ENCODE results near the gene ATXN1. TPM values are rescaled to one million over a fixed set of nuclear protein-coding genes. Genes with fewer than 3 reads are reported as not detected.
A peak's percentile ranks its signal among the peaks of the same experiment; 100 is the strongest.

ATXN1 gene
- total and polyA plus RNA-seq, 2 of the 13 experiments (the other 11 are each of a cell fraction or from before 2014, with no cell fraction given), result 20.7 to 39.5 TPM

DNA sequence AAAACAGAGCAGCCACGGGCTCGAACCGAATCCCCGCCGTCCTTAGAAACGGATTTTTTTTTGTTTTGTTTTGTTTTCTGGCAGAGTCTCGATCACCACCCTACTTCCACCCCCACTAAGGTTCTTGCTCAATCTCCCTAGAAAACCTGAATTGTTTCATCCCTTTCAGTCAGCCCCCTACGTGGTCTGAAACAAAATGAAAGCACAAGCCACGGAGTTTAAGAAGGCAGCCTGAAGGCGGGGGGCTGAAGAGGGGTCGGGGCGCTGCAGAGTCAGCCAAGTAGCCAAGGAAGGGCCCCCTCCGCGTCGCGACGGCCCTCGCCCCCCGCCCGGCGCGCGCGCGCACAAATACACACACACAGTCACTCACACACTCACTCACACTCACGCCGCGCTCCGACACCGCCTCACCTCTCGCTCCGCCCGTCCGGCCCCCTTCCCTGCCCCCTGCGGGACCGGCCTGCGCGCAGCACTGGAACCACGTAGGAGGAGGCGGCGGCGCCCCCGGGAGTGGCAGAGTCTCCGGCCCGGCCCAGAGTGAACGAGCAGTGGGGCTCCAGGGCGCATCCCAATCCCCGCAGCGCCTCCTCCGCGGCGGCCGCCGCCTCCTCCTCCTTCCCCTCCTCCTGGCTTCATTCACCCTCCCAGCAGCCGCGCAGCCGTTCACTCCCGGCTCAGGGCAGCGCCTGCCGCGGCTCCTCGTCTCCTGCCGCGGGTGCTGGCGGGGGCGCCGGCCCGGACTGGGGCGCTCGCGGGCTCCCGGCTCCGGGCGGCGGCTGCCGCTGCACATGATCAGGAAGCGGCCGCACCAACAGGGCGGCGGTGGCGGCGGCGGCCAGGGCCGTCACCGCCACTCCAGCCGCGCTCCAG is 1.4 kb downstream of the ATXN1 start (continued):
- TF ChIP-seq, protein P1, sequence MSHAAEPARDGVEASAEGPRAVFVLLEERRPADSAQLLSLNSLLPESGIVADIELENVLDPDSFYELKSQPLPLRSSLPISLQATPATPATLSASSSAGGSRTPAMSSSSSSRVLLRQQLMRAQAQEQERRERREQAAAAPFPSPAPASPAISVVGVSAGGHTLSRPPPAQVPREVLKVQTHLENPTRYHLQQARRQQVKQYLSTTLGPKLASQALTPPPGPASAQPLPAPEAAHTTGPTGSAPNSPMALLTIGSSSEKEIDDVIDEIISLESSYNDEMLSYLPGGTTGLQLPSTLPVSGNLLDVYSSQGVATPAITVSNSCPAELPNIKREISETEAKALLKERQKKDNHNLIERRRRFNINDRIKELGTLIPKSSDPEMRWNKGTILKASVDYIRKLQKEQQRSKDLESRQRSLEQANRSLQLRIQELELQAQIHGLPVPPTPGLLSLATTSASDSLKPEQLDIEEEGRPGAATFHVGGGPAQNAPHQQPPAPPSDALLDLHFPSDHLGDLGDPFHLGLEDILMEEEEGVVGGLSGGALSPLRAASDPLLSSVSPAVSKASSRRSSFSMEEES (CRISPR knock-in tag; IDR thresholded peaks at IDR 0.05), result 0 out of 2 replicates have a peak, but pooled peaks have one; percentile 49
- no peak for TF ChIP-seq PRPF4 (IDR thresholded peaks at IDR 0.05; ENCODE audit: low read depth, low read length, poor library complexity, severe bottlenecking)
- no peak; the same call in 1 of the 2 replicates for TF ChIP-seq ZNF75D (CRISPR knock-in tag; IDR thresholded peaks at IDR 0.05; ENCODE audit: borderline replicate concordance)
- TF ChIP-seq, protein P2, sequence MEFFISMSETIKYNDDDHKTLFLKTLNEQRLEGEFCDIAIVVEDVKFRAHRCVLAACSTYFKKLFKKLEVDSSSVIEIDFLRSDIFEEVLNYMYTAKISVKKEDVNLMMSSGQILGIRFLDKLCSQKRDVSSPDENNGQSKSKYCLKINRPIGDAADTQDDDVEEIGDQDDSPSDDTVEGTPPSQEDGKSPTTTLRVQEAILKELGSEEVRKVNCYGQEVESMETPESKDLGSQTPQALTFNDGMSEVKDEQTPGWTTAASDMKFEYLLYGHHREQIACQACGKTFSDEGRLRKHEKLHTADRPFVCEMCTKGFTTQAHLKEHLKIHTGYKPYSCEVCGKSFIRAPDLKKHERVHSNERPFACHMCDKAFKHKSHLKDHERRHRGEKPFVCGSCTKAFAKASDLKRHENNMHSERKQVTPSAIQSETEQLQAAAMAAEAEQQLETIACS (CRISPR knock-in tag; IDR thresholded peaks at IDR 0.05), result peak; percentile 72
- TF ChIP-seq ZBTB8A (CRISPR knock-in tag; IDR thresholded peaks at IDR 0.05; ENCODE audit: borderline replicate concordance, low read depth), result no peak
- no peak; the same call in 1 of the 2 replicates for TF ChIP-seq ZNF891 (CRISPR knock-in tag; IDR thresholded peaks at IDR 0.05)
- TF ChIP-seq MAFK (conservative IDR thresholded peaks at IDR 0.05 in 1 of 2, IDR thresholded peaks at IDR 0.05 in 1 of 2; ENCODE audit: low read length in 2 of 2), result no peak
- peak; percentile 92 for TF ChIP-seq ZFP82 (CRISPR knock-in tag; IDR thresholded peaks at IDR 0.05; ENCODE audit: borderline replicate concordance)
- TF ChIP-seq ZFP37 (CRISPR knock-in tag; IDR thresholded peaks at IDR 0.05; ENCODE audit: borderline replicate concordance), result no peak
- TF ChIP-seq, protein P3, sequence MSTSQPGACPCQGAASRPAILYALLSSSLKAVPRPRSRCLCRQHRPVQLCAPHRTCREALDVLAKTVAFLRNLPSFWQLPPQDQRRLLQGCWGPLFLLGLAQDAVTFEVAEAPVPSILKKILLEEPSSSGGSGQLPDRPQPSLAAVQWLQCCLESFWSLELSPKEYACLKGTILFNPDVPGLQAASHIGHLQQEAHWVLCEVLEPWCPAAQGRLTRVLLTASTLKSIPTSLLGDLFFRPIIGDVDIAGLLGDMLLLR (CRISPR knock-in tag; IDR thresholded peaks at IDR 0.05), result peak; percentile 70
- TF ChIP-seq, protein P4, sequence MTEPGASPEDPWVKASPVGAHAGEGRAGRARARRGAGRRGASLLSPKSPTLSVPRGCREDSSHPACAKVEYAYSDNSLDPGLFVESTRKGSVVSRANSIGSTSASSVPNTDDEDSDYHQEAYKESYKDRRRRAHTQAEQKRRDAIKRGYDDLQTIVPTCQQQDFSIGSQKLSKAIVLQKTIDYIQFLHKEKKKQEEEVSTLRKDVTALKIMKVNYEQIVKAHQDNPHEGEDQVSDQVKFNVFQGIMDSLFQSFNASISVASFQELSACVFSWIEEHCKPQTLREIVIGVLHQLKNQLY (CRISPR knock-in tag; IDR thresholded peaks at IDR 0.05), result no peak
- TF ChIP-seq MEF2D (CRISPR knock-in tag; IDR thresholded peaks at IDR 0.05), result peak; percentile 27; the same call in 1 of the 2 replicates
- TF ChIP-seq, protein P5, sequence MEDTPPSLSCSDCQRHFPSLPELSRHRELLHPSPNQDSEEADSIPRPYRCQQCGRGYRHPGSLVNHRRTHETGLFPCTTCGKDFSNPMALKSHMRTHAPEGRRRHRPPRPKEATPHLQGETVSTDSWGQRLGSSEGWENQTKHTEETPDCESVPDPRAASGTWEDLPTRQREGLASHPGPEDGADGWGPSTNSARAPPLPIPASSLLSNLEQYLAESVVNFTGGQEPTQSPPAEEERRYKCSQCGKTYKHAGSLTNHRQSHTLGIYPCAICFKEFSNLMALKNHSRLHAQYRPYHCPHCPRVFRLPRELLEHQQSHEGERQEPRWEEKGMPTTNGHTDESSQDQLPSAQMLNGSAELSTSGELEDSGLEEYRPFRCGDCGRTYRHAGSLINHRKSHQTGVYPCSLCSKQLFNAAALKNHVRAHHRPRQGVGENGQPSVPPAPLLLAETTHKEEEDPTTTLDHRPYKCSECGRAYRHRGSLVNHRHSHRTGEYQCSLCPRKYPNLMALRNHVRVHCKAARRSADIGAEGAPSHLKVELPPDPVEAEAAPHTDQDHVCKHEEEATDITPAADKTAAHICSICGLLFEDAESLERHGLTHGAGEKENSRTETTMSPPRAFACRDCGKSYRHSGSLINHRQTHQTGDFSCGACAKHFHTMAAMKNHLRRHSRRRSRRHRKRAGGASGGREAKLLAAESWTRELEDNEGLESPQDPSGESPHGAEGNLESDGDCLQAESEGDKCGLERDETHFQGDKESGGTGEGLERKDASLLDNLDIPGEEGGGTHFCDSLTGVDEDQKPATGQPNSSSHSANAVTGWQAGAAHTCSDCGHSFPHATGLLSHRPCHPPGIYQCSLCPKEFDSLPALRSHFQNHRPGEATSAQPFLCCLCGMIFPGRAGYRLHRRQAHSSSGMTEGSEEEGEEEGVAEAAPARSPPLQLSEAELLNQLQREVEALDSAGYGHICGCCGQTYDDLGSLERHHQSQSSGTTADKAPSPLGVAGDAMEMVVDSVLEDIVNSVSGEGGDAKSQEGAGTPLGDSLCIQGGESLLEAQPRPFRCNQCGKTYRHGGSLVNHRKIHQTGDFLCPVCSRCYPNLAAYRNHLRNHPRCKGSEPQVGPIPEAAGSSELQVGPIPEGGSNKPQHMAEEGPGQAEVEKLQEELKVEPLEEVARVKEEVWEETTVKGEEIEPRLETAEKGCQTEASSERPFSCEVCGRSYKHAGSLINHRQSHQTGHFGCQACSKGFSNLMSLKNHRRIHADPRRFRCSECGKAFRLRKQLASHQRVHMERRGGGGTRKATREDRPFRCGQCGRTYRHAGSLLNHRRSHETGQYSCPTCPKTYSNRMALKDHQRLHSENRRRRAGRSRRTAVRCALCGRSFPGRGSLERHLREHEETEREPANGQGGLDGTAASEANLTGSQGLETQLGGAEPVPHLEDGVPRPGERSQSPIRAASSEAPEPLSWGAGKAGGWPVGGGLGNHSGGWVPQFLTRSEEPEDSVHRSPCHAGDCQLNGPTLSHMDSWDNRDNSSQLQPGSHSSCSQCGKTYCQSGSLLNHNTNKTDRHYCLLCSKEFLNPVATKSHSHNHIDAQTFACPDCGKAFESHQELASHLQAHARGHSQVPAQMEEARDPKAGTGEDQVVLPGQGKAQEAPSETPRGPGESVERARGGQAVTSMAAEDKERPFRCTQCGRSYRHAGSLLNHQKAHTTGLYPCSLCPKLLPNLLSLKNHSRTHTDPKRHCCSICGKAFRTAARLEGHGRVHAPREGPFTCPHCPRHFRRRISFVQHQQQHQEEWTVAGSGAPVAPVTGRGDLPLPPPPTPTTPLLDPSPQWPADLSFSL (CRISPR knock-in tag; IDR thresholded peaks at IDR 0.05), result peak; percentile 92
- TF ChIP-seq, protein P6, sequence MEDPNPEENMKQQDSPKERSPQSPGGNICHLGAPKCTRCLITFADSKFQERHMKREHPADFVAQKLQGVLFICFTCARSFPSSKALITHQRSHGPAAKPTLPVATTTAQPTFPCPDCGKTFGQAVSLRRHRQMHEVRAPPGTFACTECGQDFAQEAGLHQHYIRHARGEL (CRISPR knock-in tag; IDR thresholded peaks at IDR 0.05), result no peak
- TF ChIP-seq, protein P7, sequence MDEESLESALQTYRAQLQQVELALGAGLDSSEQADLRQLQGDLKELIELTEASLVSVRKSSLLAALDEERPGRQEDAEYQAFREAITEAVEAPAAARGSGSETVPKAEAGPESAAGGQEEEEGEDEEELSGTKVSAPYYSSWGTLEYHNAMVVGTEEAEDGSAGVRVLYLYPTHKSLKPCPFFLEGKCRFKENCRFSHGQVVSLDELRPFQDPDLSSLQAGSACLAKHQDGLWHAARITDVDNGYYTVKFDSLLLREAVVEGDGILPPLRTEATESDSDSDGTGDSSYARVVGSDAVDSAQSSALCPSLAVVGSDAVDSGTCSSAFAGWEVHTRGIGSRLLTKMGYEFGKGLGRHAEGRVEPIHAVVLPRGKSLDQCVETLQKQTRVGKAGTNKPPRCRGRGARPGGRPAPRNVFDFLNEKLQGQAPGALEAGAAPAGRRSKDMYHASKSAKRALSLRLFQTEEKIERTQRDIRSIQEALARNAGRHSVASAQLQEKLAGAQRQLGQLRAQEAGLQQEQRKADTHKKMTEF (CRISPR knock-in tag; IDR thresholded peaks at IDR 0.05), result peak; percentile 75
